Loucy (cell line): ENCODE results near the gene SLC26A11.

Experiments used
- H2AFZ ChIP-seq: fragments of 200-600 bp; sonication (generic); 2 replicates; pipeline ENCODE4 v1.6.0; 2016; ENCODE audit warnings: antibody characterized with exemption, mild to moderate bottlenecking, low read length, moderate library complexity
- H3F3A ChIP-seq: fragments of 200-600 bp; 2 replicates; pipeline ENCODE4 v1.6.0; 2016; ENCODE audit warnings: antibody characterized with exemption, low read depth, mild to moderate bottlenecking
- H3K27me3 ChIP-seq: fragments of 200-600 bp; sonication (generic); 2 replicates; pipeline ENCODE4 v1.6.1; 2014; ENCODE audit warnings: low read length, mild to moderate bottlenecking; ENCODE audit not compliant: insufficient read depth, poor library complexity, severe bottlenecking
- H3K36me3 ChIP-seq: fragments of 200-600 bp; sonication (generic); 2 replicates; pipeline ENCODE4 v1.6.1; 2016; ENCODE audit warnings: low read length; ENCODE audit not compliant: insufficient read depth
- H3K4me1 ChIP-seq: fragments of 200-600 bp; sonication (generic); 2 replicates; pipeline ENCODE4 v1.5.1; 2014; ENCODE audit warnings: low read length, mild to moderate bottlenecking; ENCODE audit not compliant: insufficient read depth, poor library complexity, severe bottlenecking
- H3K4me2 ChIP-seq: fragments of 200-600 bp; sonication (generic); 2 replicates; pipeline ENCODE4 v1.6.0; 2014; ENCODE audit warnings: antibody characterized with exemption, low read length, low read depth, mild to moderate bottlenecking; ENCODE audit not compliant: poor library complexity, severe bottlenecking
- H3K4me3 ChIP-seq: fragments of 200-600 bp; sonication (generic); 2 replicates; pipeline ENCODE4 v1.5.1; 2014; ENCODE audit warnings: low read length, mild to moderate bottlenecking, mixed read lengths; ENCODE audit not compliant: poor library complexity, severe bottlenecking
- H3K79me2 ChIP-seq: fragments of 200-600 bp; sonication (generic); 2 replicates; pipeline ENCODE4 v1.6.1; 2014; ENCODE audit warnings: low read length; ENCODE audit not compliant: insufficient read depth
- H3K9ac ChIP-seq: fragments of 200-600 bp; sonication (generic); 2 replicates; pipeline ENCODE4 v1.6.0; 2014; ENCODE audit warnings: mild to moderate bottlenecking, low read depth, low read length, moderate library complexity; ENCODE audit not compliant: poor library complexity, severe bottlenecking
- H3K9me2 ChIP-seq: fragments of 200-600 bp; sonication (generic); replicated peaks from 2 replicates; pipeline ENCODE4 v1.6.1; 2016; ENCODE audit warnings: low read depth, low read length, mixed read lengths
- H3K9me3 ChIP-seq: fragments of 200-600 bp; sonication (generic); 2 replicates; pipeline ENCODE4 v1.6.1; 2014; ENCODE audit warnings: mild to moderate bottlenecking, antibody characterized with exemption, low read length, low read depth; ENCODE audit not compliant: insufficient read depth
- H4K20me1 ChIP-seq: fragments of 200-600 bp; sonication (generic); 2 replicates; pipeline ENCODE4 v1.6.0; 2014; ENCODE audit warnings: antibody characterized with exemption, low read length, mild to moderate bottlenecking; ENCODE audit not compliant: insufficient read depth, poor library complexity, severe bottlenecking
- EZH2phosphoT487 ChIP-seq: fragments of 200-600 bp; IDR thresholded peaks from 2 replicates; pipeline ENCODE4 v1.6.1; 2018; ENCODE audit warnings: antibody characterized with exemption, mild to moderate bottlenecking, moderate library complexity, borderline replicate concordance
- TF ChIP-seq, protein P1 (sequence below): fragments of 200-600 bp; sonication (generic); conservative IDR thresholded peaks from 2 replicates; pipeline ENCODE4 v1.5.1; 2014; ENCODE audit warnings: mild to moderate bottlenecking, antibody characterized with exemption, low read length

Gene SLC26A11

DNA sequence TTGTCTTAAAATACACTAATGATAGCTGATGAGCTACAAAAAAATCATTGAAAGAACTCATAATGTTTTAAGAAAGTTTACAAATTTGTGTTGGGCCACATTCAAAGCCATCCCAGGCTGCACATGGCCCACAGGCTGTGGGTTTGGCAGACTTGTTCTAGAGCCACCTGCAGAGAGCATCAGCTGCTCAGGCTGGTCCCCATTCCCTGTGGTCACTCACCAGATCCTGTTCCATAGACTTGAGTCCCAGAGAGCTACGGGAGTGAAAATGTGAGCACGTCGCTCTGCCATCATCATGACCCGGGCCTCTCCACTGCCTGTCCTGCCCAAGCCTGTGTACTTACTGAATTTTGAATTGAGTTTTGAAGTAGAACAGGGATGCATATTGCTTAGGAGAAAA, 6.9 kb downstream of the SLC26A11 start:
- Histone ChIP-seq H4K20me1 (no peaks in the 10 kb centered on the region), H3K9me3 (no peaks in the 10 kb centered on the region), H3K9me2 (no peaks in the 10 kb centered on the region), H3K27me3 (no peaks in the 10 kb centered on the region), H2AFZ (no peak overlapping the region), H3K36me3 (no peaks in the 10 kb centered on the region), H3K4me2 (no peak overlapping the region), H3K4me1 (no peaks in the 10 kb centered on the region), H3K9ac (no peak overlapping the region), H3F3A (no peaks in the 10 kb centered on the region), H3K79me2 (no peaks in the 10 kb centered on the region), H3K4me3 (no peak overlapping the region)
- TF ChIP-seq, protein P1, sequence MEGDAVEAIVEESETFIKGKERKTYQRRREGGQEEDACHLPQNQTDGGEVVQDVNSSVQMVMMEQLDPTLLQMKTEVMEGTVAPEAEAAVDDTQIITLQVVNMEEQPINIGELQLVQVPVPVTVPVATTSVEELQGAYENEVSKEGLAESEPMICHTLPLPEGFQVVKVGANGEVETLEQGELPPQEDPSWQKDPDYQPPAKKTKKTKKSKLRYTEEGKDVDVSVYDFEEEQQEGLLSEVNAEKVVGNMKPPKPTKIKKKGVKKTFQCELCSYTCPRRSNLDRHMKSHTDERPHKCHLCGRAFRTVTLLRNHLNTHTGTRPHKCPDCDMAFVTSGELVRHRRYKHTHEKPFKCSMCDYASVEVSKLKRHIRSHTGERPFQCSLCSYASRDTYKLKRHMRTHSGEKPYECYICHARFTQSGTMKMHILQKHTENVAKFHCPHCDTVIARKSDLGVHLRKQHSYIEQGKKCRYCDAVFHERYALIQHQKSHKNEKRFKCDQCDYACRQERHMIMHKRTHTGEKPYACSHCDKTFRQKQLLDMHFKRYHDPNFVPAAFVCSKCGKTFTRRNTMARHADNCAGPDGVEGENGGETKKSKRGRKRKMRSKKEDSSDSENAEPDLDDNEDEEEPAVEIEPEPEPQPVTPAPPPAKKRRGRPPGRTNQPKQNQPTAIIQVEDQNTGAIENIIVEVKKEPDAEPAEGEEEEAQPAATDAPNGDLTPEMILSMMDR, result no peak
- no peak for TF ChIP-seq EZH2phosphoT487

DNA sequence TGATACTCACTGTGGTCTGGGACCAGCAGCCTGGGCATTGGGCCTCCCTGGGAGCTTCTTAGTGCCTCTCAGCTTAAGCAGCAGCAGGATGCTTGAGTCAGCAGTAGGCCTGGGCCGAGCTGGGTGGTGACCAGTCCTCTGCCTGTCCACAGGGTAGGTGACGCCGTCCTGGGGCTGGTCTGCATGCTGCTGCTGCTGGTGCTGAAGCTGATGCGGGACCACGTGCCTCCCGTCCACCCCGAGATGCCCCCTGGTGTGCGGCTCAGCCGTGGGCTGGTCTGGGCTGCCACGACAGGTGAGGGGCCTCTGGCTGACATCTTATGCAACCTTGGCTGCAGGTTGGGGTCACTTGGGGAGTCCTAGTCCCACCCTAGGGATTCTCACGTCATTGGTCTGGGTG, 7.4 kb downstream of the SLC26A11 start:
- Histone ChIP-seq H3K4me1 (no peaks in the 10 kb centered on the region), H3K27me3 (no peaks in the 10 kb centered on the region), H3K79me2 (no peaks in the 10 kb centered on the region), H3K9ac (no peak overlapping the region), H3K9me2 (no peaks in the 10 kb centered on the region), H3F3A (no peaks in the 10 kb centered on the region), H2AFZ (no peak overlapping the region), H3K4me2 (no peak overlapping the region), H3K9me3 (peaks cover 4% of the 10 kb centered on the region; the same call in 1 of the 2 replicates), H4K20me1 (no peaks in the 10 kb centered on the region), H3K36me3 (no peaks in the 10 kb centered on the region), H3K4me3 (no peak overlapping the region)
- TF ChIP-seq EZH2phosphoT487, result no peak
- TF ChIP-seq, protein P1, result no peak

DNA sequence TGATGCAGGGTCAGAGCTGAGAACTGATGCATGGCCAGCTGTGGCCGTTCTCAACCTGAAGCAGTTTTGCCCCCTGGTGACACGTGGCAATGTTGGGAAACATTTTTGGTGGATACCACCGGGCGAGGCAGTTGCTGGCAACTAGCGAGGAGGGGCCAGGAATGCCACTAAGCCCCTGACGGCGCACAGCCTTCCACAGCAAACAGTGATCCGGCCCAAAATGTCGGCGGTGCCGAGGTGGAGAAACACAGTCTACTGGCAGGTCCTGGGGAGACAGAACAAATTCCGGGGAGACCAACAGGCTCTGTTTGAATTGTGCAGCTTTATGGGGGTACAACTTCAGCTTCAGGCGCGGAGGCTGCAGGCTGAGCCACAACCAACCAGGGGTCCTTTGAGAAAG, 8.2 kb downstream of the SLC26A11 start:
- Histone ChIP-seq H3K9ac (no peak overlapping the region), H3K27me3 (no peaks in the 10 kb centered on the region), H3K9me2 (no peaks in the 10 kb centered on the region), H3K79me2 (no peaks in the 10 kb centered on the region), H3K36me3 (no peaks in the 10 kb centered on the region), H3K4me2 (no peak overlapping the region), H2AFZ (no peak overlapping the region), H3K9me3 (peaks cover 6% of the 10 kb centered on the region; the same call in 1 of the 2 replicates), H3K4me1 (no peaks in the 10 kb centered on the region), H3F3A (no peaks in the 10 kb centered on the region), H4K20me1 (no peaks in the 10 kb centered on the region), H3K4me3 (no peak overlapping the region)
- TF ChIP-seq EZH2phosphoT487, result no peak
- TF ChIP-seq, protein P1, result no peak
